ENCODE measurements around the gene RPL27. TPM values are rescaled to one million over a fixed set of nuclear protein-coding genes. Genes with fewer than 3 reads are reported as not detected.

RPL27 gene
- total and polyA plus RNA-seq, 2 of the 8 experiments (the other 6 are each of a cell fraction or from before 2014, with no cell fraction given) = 1,415 to 3,779 TPM

- Histone ChIP-seq H2BK12ac (ENCODE audit: low read depth, low read length) (peak within 1 kb of the TSS; percentile 85), H3K4me3 (ENCODE audit: extremely low read depth in 1 of 4, insufficient read depth in 2 of 4, low read depth in 3 of 4, low read length in 4 of 4) (peak within 1 kb of the TSS; percentile 96 to 100 (median 98)), H3K27ac (ENCODE audit: low read depth, low read length) (peak within 1 kb of the TSS; percentile 25; the same call in 1 of the 2 replicates), H3K4me1 (replicated peaks in 1 of 4; ENCODE audit: control insufficient read depth in 3 of 4, insufficient read depth in 4 of 4, low read length in 3 of 4) (peaks cover 8 to 15% (median 9%) of the 10 kb centered on the region in 4 experiments; a peak in 6 of 7 replicates), H3K9me3 (ENCODE audit: insufficient read depth in 2 of 2, low read depth in 1 of 2, low read length in 1 of 2) (no peaks in the 10 kb centered on the region), H3K18ac (ENCODE audit: extremely low read depth, low read length) (peak within 1 kb of the TSS; percentile 84), H4K5ac (ENCODE audit: insufficient read length, low read depth, low read length) (peak within 1 kb of the TSS; percentile 77), H3K56ac (replicated peaks; ENCODE audit: insufficient read length, low read depth, low read length) (peak within 1 kb of the TSS; percentile 52), H3K36me3 (ENCODE audit: control insufficient read depth in 2 of 4, insufficient read depth in 4 of 4, low read length in 3 of 4) (peaks cover 4 to 20% (median 9%) of the 10 kb centered on the region in 4 experiments; a peak in 5 of 8 replicates), H4K91ac (replicated peaks; ENCODE audit: insufficient read length, low read length) (peak within 1 kb of the TSS; percentile 75), H3K79me2 (ENCODE audit: control insufficient read depth in 1 of 2, insufficient read depth in 2 of 2, low read length in 2 of 2) (peaks cover 0 to 41% of the 10 kb centered on the region in 2 experiments; a peak in 3 of 4 replicates), H3K14ac (ENCODE audit: insufficient read length) (no peak within 1 kb of the TSS), H3K9ac (replicated peaks in 1 of 4; ENCODE audit: extremely low read depth in 1 of 4, low read depth in 3 of 4, low read length in 3 of 4) (peak within 1 kb of the TSS; percentile 39 to 79 (median 70)), H2AFZ (ENCODE audit: low read length) (peak within 1 kb of the TSS; percentile 0; the same call in 1 of the 2 replicates), H4K8ac (ENCODE audit: extremely low read depth, insufficient read depth, low read length) (peak within 1 kb of the TSS; percentile 76; the same call in 1 of the 2 replicates), H3K23ac (ENCODE audit: insufficient read length) (no peak within 1 kb of the TSS), H2BK120ac (replicated peaks; ENCODE audit: low read depth, low read length) (peak within 1 kb of the TSS; percentile 21), H3K4me2 (ENCODE audit: insufficient read depth in 1 of 2, low read depth in 2 of 2, low read length in 2 of 2) (peak within 1 kb of the TSS; percentile 80 to 86), H4K20me1 (replicated peaks in 1 of 2; ENCODE audit: control insufficient read depth in 1 of 2, insufficient read depth in 2 of 2, low read length in 2 of 2) (peaks cover 6 to 8% of the 10 kb centered on the region in 2 experiments), H3K79me1 (ENCODE audit: low read depth, low read length) (peaks cover 14% of the 10 kb centered on the region), H2BK5ac (ENCODE audit: low read depth, low read length) (peak within 1 kb of the TSS; percentile 94), H2BK20ac (ENCODE audit: low read length) (no peak within 1 kb of the TSS), H3K4ac (replicated peaks; ENCODE audit: insufficient read length, low read depth, low read length) (peak within 1 kb of the TSS; percentile 47), H2BK15ac (ENCODE audit: low read length) (peak within 1 kb of the TSS; percentile 61; the same call in 1 of the 2 replicates), H3K23me2 (ENCODE audit: low read depth, low read length) (peaks cover 11% of the 10 kb centered on the region; the same call in 1 of the 2 replicates), H2AK5ac (ENCODE audit: low read depth, low read length) (no peak within 1 kb of the TSS), H3K27me3 (replicated peaks in 1 of 4; ENCODE audit: control insufficient read depth in 3 of 4, extremely low read depth in 1 of 4, insufficient read depth in 3 of 4, low read length in 3 of 4) (no peaks in the 10 kb centered on the region)
- CTCF ChIA-PET (ENCODE audit: partially characterized antibody) = interaction anchor here (0.6 to 1.3 kb wide), 5 partner anchors 9 to 1116 kb away, joined by 3 to 4 read pairs (median 3); no protein-coding TSS in a partner anchor
- 3% methylated on average over 63 of the region's 80 CpGs; no CpG with 5 or more reads in 1 of the 2 experiments for WGBS, 2 experiments (ENCODE audit: extremely low coverage in 1 of 2, insufficient coverage in 1 of 2, insufficient read length in 1 of 2, insufficient replicate concordance in 2 of 2, low coverage in 1 of 2, low lambda C conversion rate in 2 of 2, missing lambda C conversion rate in 1 of 2)
- POLR2A ChIA-PET (ENCODE audit: partially characterized antibody) = interaction anchor here (0.6 to 10.8 kb wide), 16 partner anchors 9 to 294 kb away, joined by 3 to 123 read pairs (median 5); partner anchors contain the start of genes IFI35, PTGES3L and RPL27
- FAIRE-seq = no peak
- peak in 1 of 2 experiments; percentile 89 for DNase-seq (ENCODE audit: low read depth in 1 of 2, low spot score in 2 of 2)
- TF ChIP-seq FOSL1 (IDR thresholded peaks at IDR 0.05; ENCODE audit: insufficient read depth, low read depth, low read length) (no peak), GABPA (IDR thresholded peaks at IDR 0.05; ENCODE audit: borderline replicate concordance, insufficient read depth, low read length) (no peak), TEAD4 (IDR thresholded peaks at IDR 0.05; ENCODE audit: low read depth, low read length) (no peak), SIN3A (conservative IDR thresholded peaks at IDR 0.05 in 1 of 2, IDR thresholded peaks at IDR 0.05 in 1 of 2; ENCODE audit: low read depth in 1 of 2, low read length in 2 of 2) (peak; percentile 80 to 94; a peak in 3 of 4 replicates), RAD21 (IDR thresholded peaks at IDR 0.05 in 1 of 2, conservative IDR thresholded peaks at IDR 0.05 in 1 of 2; ENCODE audit: low read depth in 2 of 2, low read length in 2 of 2) (no peak; a peak in 1 of 4 replicates), GTF2F1 (IDR thresholded peaks at IDR 0.05; ENCODE audit: borderline replicate concordance, low read depth, low read length) (no peak), E2F6 (IDR thresholded peaks at IDR 0.05) (no peak), JUND (IDR thresholded peaks at IDR 0.05; ENCODE audit: low read length) (0 out of 2 replicates have a peak, but pooled peaks have one; percentile 18), POLR2A (IDR thresholded peaks at IDR 0.05; ENCODE audit: control extremely low read depth in 1 of 2, low read depth in 2 of 2, low read length in 2 of 2) (no peak)
Observed at GRCh38 chr17:43021741-43022512, 23.7 kb downstream of the RPL27 start, which contains the start of gene VAT1. Gene VAT1 (minus strand): TSS chr17:43022385. CDS start chr17:43022322, 63 bp downstream.

Measured in H1 (cell line).